Chondrocyte (in vitro differentiated cells): ENCODE measurements around the gene PPP1R9A. TPM values are rescaled to one million over a fixed set of nuclear protein-coding genes. Genes with fewer than 3 reads are reported as not detected.

ENCODE experiments used
- DNase-seq: peaks from one replicate; pipeline ENCODE4 v3.0.0; 2021; ENCODE audit warnings: mixed read lengths, low spot score
- H3K27ac Mint-ChIP-seq: one replicate; pipeline ENCODE4 v1.8.0; 2021; ENCODE audit warnings: mild to moderate bottlenecking, moderate library complexity, mixed read lengths; ENCODE audit not compliant: unreplicated experiment
- H3K27me3 Mint-ChIP-seq: 2 replicates; pipeline ENCODE4 v1.8.0; 2021; ENCODE audit warnings: low read depth, mixed read lengths
- H3K36me3 Mint-ChIP-seq: 2 replicates; pipeline ENCODE4 v1.8.0; 2021; ENCODE audit warnings: low read depth, mixed read lengths
- H3K4me1 Mint-ChIP-seq: 2 replicates; pipeline ENCODE4 v1.8.0; 2021; ENCODE audit warnings: low read depth, mild to moderate bottlenecking, mixed read lengths
- H3K4me3 Mint-ChIP-seq: one replicate; pipeline ENCODE4 v1.8.0; 2021; ENCODE audit warnings: mild to moderate bottlenecking, moderate library complexity, mixed read lengths; ENCODE audit not compliant: unreplicated experiment
- H3K9me3 Mint-ChIP-seq: 2 replicates; pipeline ENCODE4 v1.8.0; 2021; ENCODE audit warnings: low read depth, mixed read lengths
- CTCF ChIP-seq: fragments of 200-600 bp; sonication (generic); IDR thresholded peaks from 2 replicates; pipeline ENCODE4 v1.5.0; 2021; ENCODE audit warnings: antibody characterized with exemption, mild to moderate bottlenecking, moderate library complexity
- total RNA-seq: library from RNA; stranded (reverse); gene quantifications from 3 replicates; pipeline ENCODE4 v1.2.1, GENCODE V29; 2021

Gene PPP1R9A
- total RNA-seq, 1 donor from 2014 or later, result 4.1 TPM

- no peak overlapping the region for H3K27ac Mint-ChIP-seq
- DNase-seq, result no peak
- no peak for TF ChIP-seq CTCF
- H3K27me3 Mint-ChIP-seq, result no peaks in the 10 kb centered on the region
- H3K36me3 Mint-ChIP-seq, result no peaks in the 10 kb centered on the region
- no peak overlapping the region for H3K4me3 Mint-ChIP-seq
- no peaks in the 10 kb centered on the region for H3K9me3 Mint-ChIP-seq
- peaks cover 14% of the 10 kb centered on the region for H3K4me1 Mint-ChIP-seq
Measured at GRCh38 chr7:95104739-95105138, 197.3 kb downstream of the PPP1R9A start.

- no peak for TF ChIP-seq CTCF
Measured at GRCh38 chr7:95105627-95106026, 198.2 kb downstream of the PPP1R9A start.

GRCh38 chr7:95106401-95106800 lies 199.0 kb downstream of the PPP1R9A start:
- no peaks in the 10 kb centered on the region for H3K27me3 Mint-ChIP-seq
- no peaks in the 10 kb centered on the region for H3K9me3 Mint-ChIP-seq
- DNase-seq, result no peak
- no peak for TF ChIP-seq CTCF
- no peaks in the 10 kb centered on the region for H3K36me3 Mint-ChIP-seq
- no peak overlapping the region for H3K27ac Mint-ChIP-seq
- no peak overlapping the region for H3K4me3 Mint-ChIP-seq
- H3K4me1 Mint-ChIP-seq, result peaks cover 14% of the 10 kb centered on the region

More at GRCh38 chr7:95105627-95106026, 198.2 kb downstream of the PPP1R9A start:
- H3K36me3 Mint-ChIP-seq, result no peaks in the 10 kb centered on the region
- no peaks in the 10 kb centered on the region for H3K9me3 Mint-ChIP-seq
- H3K4me3 Mint-ChIP-seq, result no peak overlapping the region
- DNase-seq, result no peak
- peaks cover 14% of the 10 kb centered on the region for H3K4me1 Mint-ChIP-seq
- H3K27ac Mint-ChIP-seq, result no peak overlapping the region
- no peaks in the 10 kb centered on the region for H3K27me3 Mint-ChIP-seq

GRCh38 chr7:95110707-95111106 lies 203.3 kb downstream of the PPP1R9A start:
- DNase-seq, result no peak
- H3K9me3 Mint-ChIP-seq, result no peaks in the 10 kb centered on the region
- no peak for TF ChIP-seq CTCF
- no peaks in the 10 kb centered on the region for H3K36me3 Mint-ChIP-seq
- H3K4me3 Mint-ChIP-seq, result no peak overlapping the region
- no peaks in the 10 kb centered on the region for H3K27me3 Mint-ChIP-seq
- H3K4me1 Mint-ChIP-seq, result no peaks in the 10 kb centered on the region
- no peak overlapping the region for H3K27ac Mint-ChIP-seq

- Mint-ChIP-seq H3K36me3 (no peaks in the 10 kb centered on the region), H3K9me3 (no peaks in the 10 kb centered on the region), H3K4me1 (no peaks in the 10 kb centered on the region), H3K4me3 (no peak overlapping the region), H3K27ac (no peak overlapping the region), H3K27me3 (no peaks in the 10 kb centered on the region)
- DNase-seq, result no peak
- TF ChIP-seq CTCF, result no peak
Measured at GRCh38 chr7:95113590-95113989, 206.2 kb downstream of the PPP1R9A start.
